Thymus (tissue), 11 donors: ENCODE results near the gene SF3A1. TPM values are rescaled to one million over a fixed set of nuclear protein-coding genes. Genes with fewer than 3 reads are reported as not detected.

ENCODE experiments used
- DNase-seq, 9 donors: peaks; one replicate each; pipeline ENCODE4 v3.0.0-alpha.2; 2013; ENCODE audit warnings: low spot score in 9 of 9, low read depth in 6 of 9, missing footprints in 1 of 9
- H3K27ac ChIP-seq, 2 donors: one replicate each; pipeline ENCODE4 v1.5.1; 2013; ENCODE audit warnings: control low read depth in 1 of 2, low read depth in 1 of 2, low read length in 1 of 2, mild to moderate bottlenecking in 1 of 2, moderate library complexity in 1 of 2
- H3K27me3 ChIP-seq, 2 donors: one replicate each; pipeline ENCODE4 v1.5.1; 2013; ENCODE audit warnings: low read length in 1 of 2; ENCODE audit not compliant: control insufficient read depth in 2 of 2, insufficient read depth in 1 of 2
- H3K36me3 ChIP-seq, 2 donors: one replicate each; pipeline ENCODE4 v1.5.1; 2013; ENCODE audit warnings: low read length in 1 of 2, mild to moderate bottlenecking in 1 of 2, moderate library complexity in 1 of 2; ENCODE audit not compliant: control insufficient read depth in 2 of 2, insufficient read depth in 2 of 2
- H3K4me1 ChIP-seq, 2 donors: one replicate each; pipeline ENCODE4 v1.5.1; 2013; ENCODE audit warnings: low read length in 2 of 2; ENCODE audit not compliant: control insufficient read depth in 2 of 2, insufficient read depth in 2 of 2
- H3K4me3 ChIP-seq, 2 donors: one replicate each; pipeline ENCODE4 v1.5.1; 2013; ENCODE audit warnings: low read length in 2 of 2, control low read depth in 1 of 2, mild to moderate bottlenecking in 1 of 2
- H3K9me3 ChIP-seq, 2 donors: one replicate each; pipeline ENCODE4 v1.5.1; 2013; ENCODE audit warnings: low read length in 1 of 2, mild to moderate bottlenecking in 1 of 2; ENCODE audit not compliant: control insufficient read depth in 2 of 2, insufficient read depth in 1 of 2
- WGBS: extraction: QIAGEN DNeasy Blood & Tissue Kit; methylation state at CpG from one replicate; pipeline ENCODE4 v1.1.7; 2013; 5-methylcytosine and 5-hydroxymethylcytosine counted together
- polyA plus RNA-seq: library from polyadenylated mRNA; stranded (reverse); fragments of 200-250 nt; gene quantifications from one replicate; pipeline ENCODE4 v1.2.3, GENCODE V29; 2013
- total RNA-seq: library from RNA; stranded (reverse); fragments of 120-200 nt; gene quantifications from one replicate; pipeline ENCODE4 v1.2.4, GENCODE V29; 2013
- donor health status: healthy.

SF3A1 gene
- total and polyA plus RNA-seq, 2 donors = 25.7 to 26.9 TPM

- WGBS = 88% methylated on average over 1 of the region's 1 CpG
- H3K4me3 ChIP-seq = no peak overlapping the region
- no peak overlapping the region for H3K27ac ChIP-seq
- H3K4me1 ChIP-seq = peaks cover 24 to 46% of the 10 kb centered on the region in 2 donors
- H3K9me3 ChIP-seq = no peaks in the 10 kb centered on the region
- DNase-seq = no peak
- H3K27me3 ChIP-seq = peaks cover 0 to 21% of the 10 kb centered on the region in 2 donors
- H3K36me3 ChIP-seq = peaks cover 0 to 3% of the 10 kb centered on the region in 2 donors
Observed at GRCh38 chr22:30400159-30400558, 43.5 kb upstream of the SF3A1 start.

GRCh38 chr22:30399718-30400117, 43.0 kb upstream of the SF3A1 start:
- WGBS = 97% methylated on average over 5 of the region's 5 CpGs
- H3K27me3 ChIP-seq = peaks cover 0 to 21% of the 10 kb centered on the region in 2 donors
- H3K36me3 ChIP-seq = peaks cover 0 to 3% of the 10 kb centered on the region in 2 donors
- no peak overlapping the region for H3K27ac ChIP-seq
- no peak for DNase-seq
- peaks cover 24 to 50% of the 10 kb centered on the region in 2 donors for H3K4me1 ChIP-seq
- H3K4me3 ChIP-seq = no peak overlapping the region
- no peaks in the 10 kb centered on the region for H3K9me3 ChIP-seq

GRCh38 chr22:30398685-30399680, 42.3 kb upstream of the SF3A1 start:
- peaks cover 0 to 3% of the 10 kb centered on the region in 2 donors for H3K36me3 ChIP-seq
- peak overlapping the region; percentile 54 to 66 for H3K4me3 ChIP-seq
- peak in 1 of 9 donors; percentile 64 for DNase-seq
- peak overlapping the region in 1 of 2 donors; percentile 31 for H3K27ac ChIP-seq
- peaks cover 0 to 21% of the 10 kb centered on the region in 2 donors for H3K27me3 ChIP-seq
- H3K4me1 ChIP-seq = peaks cover 24 to 54% of the 10 kb centered on the region in 2 donors
- 65% methylated on average over 25 of the region's 25 CpGs for WGBS
- no peaks in the 10 kb centered on the region for H3K9me3 ChIP-seq

GRCh38 chr22:30397656-30398635, 41.3 kb upstream of the SF3A1 start:
- Histone ChIP-seq H3K36me3 (peaks cover 0 to 3% of the 10 kb centered on the region in 2 donors), H3K27me3 (peaks cover 0 to 21% of the 10 kb centered on the region in 2 donors), H3K4me3 (peak overlapping the region; percentile 54 to 66), H3K4me1 (peaks cover 27 to 63% of the 10 kb centered on the region in 2 donors), H3K27ac (peak overlapping the region in 1 of 2 donors; percentile 31), H3K9me3 (no peaks in the 10 kb centered on the region)
- WGBS = 36% methylated on average over 11 of the region's 11 CpGs
- DNase-seq = no peak

DNA sequence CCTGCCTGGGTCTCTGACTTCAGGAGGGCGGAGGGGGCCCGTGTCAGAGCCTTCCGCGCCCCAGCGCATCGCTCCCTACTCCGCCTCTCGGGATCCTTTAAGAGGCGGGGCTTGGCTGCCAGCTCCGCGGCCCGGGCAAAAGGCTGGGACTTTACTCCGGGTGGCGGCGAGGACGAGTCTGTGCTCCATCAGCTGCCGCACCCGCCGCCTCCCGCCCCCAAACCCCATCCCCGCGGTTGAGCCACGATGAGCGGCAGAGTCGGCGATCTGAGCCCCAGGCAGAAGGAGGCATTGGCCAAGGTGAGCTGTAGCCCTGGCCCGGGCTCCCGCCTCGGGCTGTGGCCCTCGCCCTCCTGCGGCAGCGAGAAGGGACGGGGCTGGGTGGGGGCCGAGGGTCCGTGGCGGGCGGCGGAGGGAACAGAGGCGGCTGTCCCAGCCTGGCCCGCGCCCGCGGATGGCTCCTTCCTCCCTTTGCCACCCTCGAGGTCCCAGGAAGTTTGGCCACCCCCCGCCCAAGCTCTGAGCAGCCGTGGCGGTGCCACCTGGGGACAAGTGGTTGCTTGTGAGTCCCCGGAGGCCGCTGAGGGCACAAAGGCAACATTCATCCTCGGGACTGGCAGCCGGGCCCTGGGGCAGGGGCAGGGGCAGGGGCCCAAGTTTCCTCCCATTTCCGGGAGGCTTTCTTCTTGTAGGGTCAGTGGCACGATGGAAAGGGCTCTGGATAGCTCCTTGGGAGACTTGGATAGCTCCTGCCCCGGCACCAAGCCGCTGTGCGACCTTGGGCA, 40.4 kb upstream of the SF3A1 start, which contains the start of gene SEC14L2:
TSS of gene SEC14L2 (plus strand) at position 148 of the 785 bp plus-strand sequence. CDS start at position 247, 99 bp downstream.
- peaks cover 0 to 3% of the 10 kb centered on the region in 2 donors for H3K36me3 ChIP-seq
- no peak within 1 kb of the TSS for H3K27ac ChIP-seq
- H3K9me3 ChIP-seq = no peaks in the 10 kb centered on the region
- peaks cover 32 to 72% of the 10 kb centered on the region in 2 donors for H3K4me1 ChIP-seq
- 2% methylated on average over 56 of the region's 56 CpGs for WGBS
- peak in 1 of 9 donors; percentile 67 for DNase-seq
- H3K4me3 ChIP-seq = peak within 1 kb of the TSS; percentile 54 to 66
- peaks cover 0 to 21% of the 10 kb centered on the region in 2 donors for H3K27me3 ChIP-seq

DNA sequence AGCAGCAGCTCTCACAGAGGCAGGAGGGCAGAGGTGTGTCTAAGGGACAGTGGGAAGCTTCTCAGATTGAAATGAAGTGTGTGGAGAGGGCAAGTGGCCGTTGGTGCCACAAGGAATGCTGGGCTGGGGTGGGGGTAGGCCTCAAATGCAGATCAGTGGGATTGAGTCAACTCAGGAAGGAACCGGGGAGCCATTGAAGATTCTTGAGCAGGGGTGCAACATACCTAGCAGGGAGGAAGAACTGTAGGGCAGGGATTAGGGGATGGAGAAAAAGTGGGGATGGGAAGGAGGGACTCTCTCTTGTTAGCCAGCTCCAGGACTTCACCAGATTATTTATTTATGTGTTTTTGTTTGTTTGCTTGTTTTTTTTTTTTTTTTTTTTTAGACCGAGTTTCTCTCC, 37.2 kb upstream of the SF3A1 start:
- Histone ChIP-seq H3K4me3 (no peak overlapping the region), H3K27ac (no peak overlapping the region), H3K9me3 (peaks cover 0 to 16% of the 10 kb centered on the region in 2 donors), H3K27me3 (peaks cover 0 to 21% of the 10 kb centered on the region in 2 donors), H3K36me3 (no peaks in the 10 kb centered on the region), H3K4me1 (peaks cover 30 to 66% of the 10 kb centered on the region in 2 donors)
- DNase-seq = no peak
- WGBS = 98% methylated on average over 3 of the region's 3 CpGs

- H3K9me3 ChIP-seq = peaks cover 0 to 16% of the 10 kb centered on the region in 2 donors
- peaks cover 0 to 21% of the 10 kb centered on the region in 2 donors for H3K27me3 ChIP-seq
- peaks cover 25 to 61% of the 10 kb centered on the region in 2 donors for H3K4me1 ChIP-seq
- H3K4me3 ChIP-seq = no peak overlapping the region
- 89% methylated on average over 7 of the region's 7 CpGs for WGBS
- no peaks in the 10 kb centered on the region for H3K36me3 ChIP-seq
- no peak for DNase-seq
- H3K27ac ChIP-seq = no peak overlapping the region
Observed at GRCh38 chr22:30393322-30393680, 36.6 kb upstream of the SF3A1 start.

DNA sequence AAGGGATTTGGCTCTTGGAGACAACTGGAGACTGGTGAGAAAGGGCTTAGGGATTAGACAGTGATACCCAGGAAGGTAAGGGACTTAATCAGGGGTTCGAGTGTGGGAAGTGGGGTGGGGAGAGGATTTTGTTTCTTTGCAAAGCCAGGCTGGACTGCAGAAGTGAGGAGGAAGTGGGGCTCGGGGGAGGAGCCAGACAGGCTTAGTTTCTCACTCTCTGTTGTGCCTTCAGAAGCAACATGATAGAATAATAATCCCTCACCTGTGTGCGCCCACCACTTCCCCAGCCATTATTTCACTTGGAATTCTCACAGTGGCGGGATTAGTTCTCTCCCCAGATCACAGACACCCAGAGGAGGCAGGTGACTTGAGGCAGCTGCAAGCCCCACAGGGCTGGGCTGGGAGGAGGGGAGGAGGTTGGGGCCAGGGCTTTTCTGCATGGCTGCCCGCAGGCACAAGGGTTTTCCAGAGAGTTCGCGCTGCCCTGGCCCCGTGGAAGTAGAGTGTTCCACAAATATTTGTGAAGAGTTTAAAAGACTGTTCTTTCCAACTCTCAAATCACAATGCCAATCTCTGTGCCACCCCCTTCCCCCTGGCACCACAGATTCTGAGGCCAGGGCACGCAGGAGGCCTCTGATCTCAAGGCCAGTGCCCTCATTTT, 36.1 kb upstream of the SF3A1 start:
- H3K36me3 ChIP-seq = no peaks in the 10 kb centered on the region
- no peak overlapping the region for H3K4me3 ChIP-seq
- peak in 1 of 9 donors; percentile 64 for DNase-seq
- peaks cover 19 to 56% of the 10 kb centered on the region in 2 donors for H3K4me1 ChIP-seq
- peaks cover 0 to 16% of the 10 kb centered on the region in 2 donors for H3K9me3 ChIP-seq
- WGBS = 66% methylated on average over 9 of the region's 9 CpGs
- no peak overlapping the region for H3K27ac ChIP-seq
- H3K27me3 ChIP-seq = peaks cover 0 to 16% of the 10 kb centered on the region in 2 donors
